Bronchial epithelial cell (primary cell): ENCODE results near the gene SLC38A1. TPM values are rescaled to one million over a fixed set of nuclear protein-coding genes. Genes with fewer than 3 reads are reported as not detected.

Experiments
- DNase-seq: peaks from one replicate; pipeline ENCODE4 v3.0.0-alpha.2; 2010; ENCODE audit warnings: low read depth
- FAIRE-seq: peaks from 2 replicates; lab custom pipeline; 2011; peaks lifted over from hg19 to GRCh38; lab: Jason Lieb, UNC
- H3K27me3 ChIP-seq: 2 replicates; pipeline ENCODE4 v1.5.1; 2011; ENCODE audit warnings: low read length; ENCODE audit not compliant: control insufficient read depth, insufficient read depth
- H3K36me3 ChIP-seq: 2 replicates; pipeline ENCODE4 v1.5.1; 2011; ENCODE audit warnings: low read length; ENCODE audit not compliant: control insufficient read depth, insufficient read depth
- H3K4me3 ChIP-seq: 2 replicates; pipeline ENCODE4 v1.5.1; 2011; ENCODE audit warnings: mild to moderate bottlenecking, low read depth, low read length, control low read depth
- CTCF ChIP-seq: IDR thresholded peaks from 2 replicates; pipeline ENCODE4 v1.5.1; 2011; ENCODE audit warnings: mild to moderate bottlenecking, moderate library complexity, low read length, control low read depth, inconsistent platforms; ENCODE audit not compliant: insufficient read depth, severe bottlenecking
- total RNA-seq: library from RNA; depleted of rRNA; stranded (reverse); fragments of >200 nt; gene quantifications from 2 replicates; pipeline ENCODE4 v1.2.1, GENCODE V29; 2014

The SLC38A1 gene
- total RNA-seq, 1 donor from 2014 or later: 263 TPM

GRCh38 chr12:46136249-46136648 lies 132.6 kb downstream of the SLC38A1 start:
- Histone ChIP-seq H3K36me3 (no peaks in the 10 kb centered on the region), H3K27me3 (no peaks in the 10 kb centered on the region), H3K4me3 (no peak overlapping the region)
- no peak for TF ChIP-seq CTCF
- DNase-seq (no peak), FAIRE-seq (no peak)

GRCh38 chr12:46135750-46136149 lies 133.1 kb downstream of the SLC38A1 start:
- no peak for FAIRE-seq

GRCh38 chr12:46134852-46135251 lies 134.0 kb downstream of the SLC38A1 start:
- Histone ChIP-seq H3K27me3 (no peaks in the 10 kb centered on the region), H3K4me3 (no peak overlapping the region), H3K36me3 (no peaks in the 10 kb centered on the region)
- FAIRE-seq (no peak), DNase-seq (no peak)
- no peak for TF ChIP-seq CTCF

More at GRCh38 chr12:46135750-46136149, 133.1 kb downstream of the SLC38A1 start:
- Histone ChIP-seq H3K4me3 (no peak overlapping the region), H3K27me3 (no peaks in the 10 kb centered on the region), H3K36me3 (no peaks in the 10 kb centered on the region)
- no peak for DNase-seq
- no peak for TF ChIP-seq CTCF

- H3K27me3 ChIP-seq: no peaks in the 10 kb centered on the region
- no peak for FAIRE-seq
- no peak for TF ChIP-seq CTCF
- DNase-seq: peak; percentile 4
- H3K4me3 ChIP-seq: no peak overlapping the region
- H3K36me3 ChIP-seq: no peaks in the 10 kb centered on the region
Observed at GRCh38 chr12:46134205-46134811, 134.5 kb downstream of the SLC38A1 start.

- Histone ChIP-seq H3K4me3 (no peak overlapping the region), H3K36me3 (no peaks in the 10 kb centered on the region), H3K27me3 (no peaks in the 10 kb centered on the region)
- FAIRE-seq (no peak), DNase-seq (peak; percentile 57)
- TF ChIP-seq CTCF: no peak
Observed at GRCh38 chr12:46133751-46134150, 135.1 kb downstream of the SLC38A1 start.

Other genes with a start within 250 kb of the SLC38A1 start
- gene SLC38A2, start 103.7 kb upstream of the SLC38A1 start, total RNA-seq: 530 and 1,114 TPM in 2 replicates